DOHH2 (cell line): ENCODE results near the gene GABRB2.

ENCODE experiments used
- CTCF ChIP-seq: fragments of 200-600 bp; sonication (generic); IDR thresholded peaks from one replicate; pipeline ENCODE4 v1.5.1; 2014; ENCODE audit warnings: antibody characterized with exemption, mild to moderate bottlenecking, low read depth, low read length; ENCODE audit not compliant: poor library complexity, severe bottlenecking
- EZH2phosphoT487 ChIP-seq: fragments of 200-600 bp; sonication (generic); IDR thresholded peaks from 2 replicates; pipeline ENCODE4 v1.6.1; 2017; ENCODE audit warnings: borderline replicate concordance, mild to moderate bottlenecking, antibody characterized with exemption, low read length, moderate library complexity, mixed read lengths

DNA sequence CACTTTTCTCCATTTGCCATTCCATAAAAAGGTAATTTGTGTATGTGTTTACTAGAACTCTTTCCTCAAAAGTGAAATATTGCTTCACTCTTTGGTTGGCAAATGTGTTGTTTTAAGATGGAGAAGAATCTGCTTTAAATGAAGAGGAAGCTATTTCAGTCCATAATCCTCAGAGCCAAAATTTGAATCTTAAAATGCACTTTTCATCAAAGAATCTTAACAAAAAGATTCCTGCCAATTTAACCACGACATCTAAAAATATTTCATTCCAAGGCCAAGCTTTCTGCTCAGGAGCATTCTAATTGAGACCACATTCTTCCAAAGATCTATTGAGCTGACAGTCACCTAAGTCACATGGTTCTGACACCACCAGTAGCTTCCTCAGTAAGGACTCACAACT lies 7.5 kb downstream of the GABRB2 start:
- no peak for TF ChIP-seq EZH2phosphoT487
- TF ChIP-seq CTCF: no peak
